ENCODE data around the gene KRTAP10-3.

GRCh38 chr21:44531606-44532564, 26.7 kb downstream of the KRTAP10-3 start:
- TF ChIP-seq, protein P1, sequence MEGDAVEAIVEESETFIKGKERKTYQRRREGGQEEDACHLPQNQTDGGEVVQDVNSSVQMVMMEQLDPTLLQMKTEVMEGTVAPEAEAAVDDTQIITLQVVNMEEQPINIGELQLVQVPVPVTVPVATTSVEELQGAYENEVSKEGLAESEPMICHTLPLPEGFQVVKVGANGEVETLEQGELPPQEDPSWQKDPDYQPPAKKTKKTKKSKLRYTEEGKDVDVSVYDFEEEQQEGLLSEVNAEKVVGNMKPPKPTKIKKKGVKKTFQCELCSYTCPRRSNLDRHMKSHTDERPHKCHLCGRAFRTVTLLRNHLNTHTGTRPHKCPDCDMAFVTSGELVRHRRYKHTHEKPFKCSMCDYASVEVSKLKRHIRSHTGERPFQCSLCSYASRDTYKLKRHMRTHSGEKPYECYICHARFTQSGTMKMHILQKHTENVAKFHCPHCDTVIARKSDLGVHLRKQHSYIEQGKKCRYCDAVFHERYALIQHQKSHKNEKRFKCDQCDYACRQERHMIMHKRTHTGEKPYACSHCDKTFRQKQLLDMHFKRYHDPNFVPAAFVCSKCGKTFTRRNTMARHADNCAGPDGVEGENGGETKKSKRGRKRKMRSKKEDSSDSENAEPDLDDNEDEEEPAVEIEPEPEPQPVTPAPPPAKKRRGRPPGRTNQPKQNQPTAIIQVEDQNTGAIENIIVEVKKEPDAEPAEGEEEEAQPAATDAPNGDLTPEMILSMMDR (IDR thresholded peaks at IDR 0.05; ENCODE audit: insufficient read depth, low read depth, low read length) = no peak
- no peak for TF ChIP-seq EZH2 (IDR thresholded peaks at IDR 0.05; ENCODE audit: insufficient read depth, low read length)

All from astrocyte (in vitro differentiated cells and primary cell).